ENCODE data around the gene SMAD3. TPM values are rescaled to one million over a fixed set of nuclear protein-coding genes. Genes with fewer than 3 reads are reported as not detected.

SMAD3 gene
- total RNA-seq, 2 experiments from 2014 or later: 41.2 to 77.8 TPM

DNA sequence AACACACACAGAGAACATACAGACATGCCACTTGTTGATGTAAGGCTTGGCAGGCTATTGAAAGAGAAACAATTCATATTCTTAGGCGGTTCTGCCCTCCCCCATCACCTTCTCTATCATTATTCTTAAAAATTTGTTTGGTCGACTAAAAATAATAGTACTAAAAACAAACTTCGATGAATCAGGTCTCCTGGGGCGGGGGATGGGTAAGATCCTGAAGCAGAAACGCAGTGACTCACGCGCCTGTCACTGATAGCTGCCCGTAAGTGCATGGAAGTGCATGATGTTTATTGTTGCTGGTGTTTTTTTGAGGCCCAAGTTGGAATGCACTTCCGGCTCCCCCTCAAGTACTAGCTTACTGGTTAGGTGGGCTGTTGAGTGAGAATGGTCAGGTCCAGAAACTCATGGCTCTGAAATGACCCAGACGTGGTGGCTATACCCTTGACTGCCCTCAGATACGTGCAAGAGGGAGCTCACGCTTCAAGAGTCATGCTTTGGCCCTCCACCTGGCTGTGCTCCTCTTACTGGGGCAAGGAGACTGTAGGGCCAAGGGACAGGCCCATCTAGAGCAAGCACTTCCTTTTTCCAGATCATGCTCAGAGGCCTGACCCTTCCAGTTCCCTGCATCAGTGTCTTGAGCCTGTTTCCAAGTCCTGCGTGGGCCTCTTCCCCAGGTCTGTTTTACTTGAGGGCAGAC, 10.9 kb downstream of the SMAD3 start:
- peak; percentile 85 for DNase-seq (ENCODE audit: low spot score)
- Histone ChIP-seq H3K9me3 (ENCODE audit: low read length) (no peaks in the 10 kb centered on the region), H3K4me2 (ENCODE audit: low read length) (peak overlapping the region; percentile 87), H3K79me2 (ENCODE audit: insufficient read depth, low read depth, low read length) (peaks cover 96% of the 10 kb centered on the region), H4K20me1 (ENCODE audit: insufficient read depth, low read length) (no peaks in the 10 kb centered on the region), H3K9me2 (ENCODE audit: insufficient read depth, low read length) (no peaks in the 10 kb centered on the region), H2AFZ (ENCODE audit: low read length) (no peak overlapping the region), H3K27ac (ENCODE audit: low read depth, low read length, poor library complexity, severe bottlenecking) (peak overlapping the region; percentile 85), H3K36me3 (ENCODE audit: insufficient read depth, low read length) (peaks cover 48% of the 10 kb centered on the region), H3K4me3 (ENCODE audit: low read depth, low read length, poor library complexity, severe bottlenecking) (peak overlapping the region; percentile 55), H3K4me1 (ENCODE audit: insufficient read depth, low read length, poor library complexity, severe bottlenecking) (peaks cover 96% of the 10 kb centered on the region)
- no TSS peak for BruUV-seq (replicated peaks)
- no peak for TF ChIP-seq EZH2phosphoT487 (IDR thresholded peaks at IDR 0.05; ENCODE audit: borderline replicate concordance, low read depth, low read length)
- TF ChIP-seq, protein P1, sequence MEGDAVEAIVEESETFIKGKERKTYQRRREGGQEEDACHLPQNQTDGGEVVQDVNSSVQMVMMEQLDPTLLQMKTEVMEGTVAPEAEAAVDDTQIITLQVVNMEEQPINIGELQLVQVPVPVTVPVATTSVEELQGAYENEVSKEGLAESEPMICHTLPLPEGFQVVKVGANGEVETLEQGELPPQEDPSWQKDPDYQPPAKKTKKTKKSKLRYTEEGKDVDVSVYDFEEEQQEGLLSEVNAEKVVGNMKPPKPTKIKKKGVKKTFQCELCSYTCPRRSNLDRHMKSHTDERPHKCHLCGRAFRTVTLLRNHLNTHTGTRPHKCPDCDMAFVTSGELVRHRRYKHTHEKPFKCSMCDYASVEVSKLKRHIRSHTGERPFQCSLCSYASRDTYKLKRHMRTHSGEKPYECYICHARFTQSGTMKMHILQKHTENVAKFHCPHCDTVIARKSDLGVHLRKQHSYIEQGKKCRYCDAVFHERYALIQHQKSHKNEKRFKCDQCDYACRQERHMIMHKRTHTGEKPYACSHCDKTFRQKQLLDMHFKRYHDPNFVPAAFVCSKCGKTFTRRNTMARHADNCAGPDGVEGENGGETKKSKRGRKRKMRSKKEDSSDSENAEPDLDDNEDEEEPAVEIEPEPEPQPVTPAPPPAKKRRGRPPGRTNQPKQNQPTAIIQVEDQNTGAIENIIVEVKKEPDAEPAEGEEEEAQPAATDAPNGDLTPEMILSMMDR (conservative IDR thresholded peaks at IDR 0.05; ENCODE audit: low read length): no peak
- intact Hi-C loops (cut with micrococcal nuclease; ENCODE audit: unreplicated experiment): no loop called here
- ChIA-PET POLR2A (interaction anchor here (0.5 to 12.4 kb wide), 5 partner anchors 10 to 388 kb away, joined by 3 to 80 read pairs (median 4); partner anchors contain the start of gene SMAD3), CTCF (ENCODE audit: unreplicated experiment) (interaction anchor here (0.9 kb wide), 1 partner anchor 25 kb away, joined by 4 read pairs; no protein-coding TSS in a partner anchor)

DNA sequence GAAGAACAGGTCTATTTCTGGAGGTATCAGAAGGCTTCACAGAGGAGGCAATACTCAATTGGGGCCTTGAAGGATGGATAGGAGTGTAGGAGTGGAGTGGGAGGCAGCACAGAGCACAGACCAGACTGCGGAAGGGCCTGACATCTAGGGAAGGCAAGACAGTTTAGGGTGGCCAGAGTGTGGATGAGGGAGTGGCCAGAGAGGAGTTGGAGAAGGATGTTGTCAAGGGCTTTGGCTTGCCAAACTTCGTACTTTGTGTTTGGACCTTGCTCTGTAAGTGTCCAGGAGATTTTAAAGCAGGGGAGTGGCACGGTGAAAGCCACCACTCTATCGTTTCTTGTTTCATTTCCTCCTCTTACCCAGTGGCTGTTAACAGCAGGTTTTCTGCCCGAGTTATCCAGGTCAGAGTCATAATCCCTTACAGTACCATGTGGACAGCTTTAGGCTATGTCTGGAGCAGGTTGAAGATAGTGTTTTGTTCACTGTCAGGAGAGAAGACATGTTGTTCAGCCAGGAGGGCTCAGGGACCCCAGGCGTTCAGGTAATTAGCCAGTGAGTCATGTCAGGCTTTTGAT, 12.3 kb downstream of the SMAD3 start:
- TF ChIP-seq, protein P1 (conservative IDR thresholded peaks at IDR 0.05; ENCODE audit: low read length): no peak
- no peak for TF ChIP-seq EZH2phosphoT487 (IDR thresholded peaks at IDR 0.05; ENCODE audit: borderline replicate concordance, low read depth, low read length)
- peaks cover 99% of the 10 kb centered on the region for H3K4me1 ChIP-seq (ENCODE audit: insufficient read depth, low read length, poor library complexity, severe bottlenecking)

More for the DNA sequence above, 12.3 kb downstream of the SMAD3 start:
- BruUV-seq (replicated peaks): no TSS peak
- intact Hi-C loops (cut with micrococcal nuclease; ENCODE audit: unreplicated experiment): no loop called here
- CTCF ChIA-PET (ENCODE audit: unreplicated experiment): no interaction called here
- Histone ChIP-seq H4K20me1 (ENCODE audit: insufficient read depth, low read length) (no peaks in the 10 kb centered on the region), H3K9me2 (ENCODE audit: insufficient read depth, low read length) (no peaks in the 10 kb centered on the region), H3K4me3 (ENCODE audit: low read depth, low read length, poor library complexity, severe bottlenecking) (peak overlapping the region; percentile 55), H3K79me2 (ENCODE audit: insufficient read depth, low read depth, low read length) (peaks cover 96% of the 10 kb centered on the region), H3K27ac (ENCODE audit: low read depth, low read length, poor library complexity, severe bottlenecking) (peak overlapping the region; percentile 85), H3K36me3 (ENCODE audit: insufficient read depth, low read length) (peaks cover 43% of the 10 kb centered on the region), H3K9me3 (ENCODE audit: low read length) (no peaks in the 10 kb centered on the region), H3K4me2 (ENCODE audit: low read length) (peak overlapping the region; percentile 87), H2AFZ (ENCODE audit: low read length) (no peak overlapping the region)
- POLR2A ChIA-PET: interaction anchor here (0.6 to 12.4 kb wide), 2 partner anchors 8 to 18 kb away, joined by 3 to 80 read pairs; no protein-coding TSS in a partner anchor
- DNase-seq (ENCODE audit: low spot score): peak; percentile 57
